HepG2 (cell line): Measurements from ENCODE around the gene NXNL2. TPM values are rescaled to one million over a fixed set of nuclear protein-coding genes. Genes with fewer than 3 reads are reported as not detected.

ENCODE experiments used
- ATAC-seq: fragments of 200-7000 bp; cut with Tn5 transposase; 3 replicates; pipeline ENCODE4 v1.9.1; 2020; ENCODE audit warnings: mild to moderate bottlenecking, moderate library complexity
- BruUV-seq: library from RNA; stranded (reverse); fragments of 400-500 nt; replicated peaks from 2 replicates; lab custom pipeline; 2021; lab: Mats Ljungman, UMichigan
- CTCF ChIA-PET: fragments of 300-600 bp; formaldehyde crosslinking; extraction: SDS; loops from one replicate; lab custom pipeline; 2021; ENCODE audit warnings: low total read pairs, inconsistent platforms, low intra/inter-chr PET ratio; lab: Yijun Ruan, JAX
- POLR2A ChIA-PET: fragments of 350-600 bp; sonication (Branson Sonifier 250); formaldehyde crosslinking; loops from one replicate; lab custom pipeline; 2020; ENCODE audit warnings: antibody characterized with exemption, inconsistent platforms; lab: Yijun Ruan, JAX
- DNase-seq: peaks from one replicate; pipeline ENCODE4 v3.0.0-alpha.2; 2015; ENCODE audit warnings: low spot score
- FAIRE-seq: peaks from 3 replicates; lab custom pipeline; 2011; peaks lifted over from hg19 to GRCh38; lab: Jason Lieb, UNC
- H2AFZ ChIP-seq: one replicate; pipeline ENCODE4 v1.6.1; 2011; ENCODE audit warnings: low read length, inconsistent platforms
- H3K27ac ChIP-seq: fragments of 300-600 bp; 3 replicates; pipeline ENCODE4 v1.8.0; 2011; ENCODE audit warnings: mixed run types, mild to moderate bottlenecking, mixed read lengths, low read length, inconsistent platforms; ENCODE audit not compliant: insufficient read depth; ENCODE audit errors: extremely low read length
- H3K27me3 ChIP-seq, 2 experiments: fragments of 200-600 bp in 1 of 2; 2 replicates in 1 of 2; 3 replicates in 1 of 2; pipeline versions ENCODE4 v1.6.0 to v1.8.0; 2011; ENCODE audit warnings: low read length in 2 of 2, mild to moderate bottlenecking in 2 of 2, moderate library complexity in 2 of 2, inconsistent platforms in 1 of 2; ENCODE audit not compliant: insufficient read depth in 2 of 2, control insufficient read depth in 1 of 2
- H3K36me3 ChIP-seq, 2 experiments: fragments of 200-600 bp in 1 of 2; replicated peaks in 1 of 2; 2 replicates in 1 of 2; 3 replicates in 1 of 2; pipeline versions ENCODE4 v1.5.1 to v1.8.0; 2011; ENCODE audit warnings: low read length in 2 of 2, inconsistent platforms in 1 of 2; ENCODE audit not compliant: insufficient read depth in 2 of 2, control insufficient read depth in 1 of 2
- H3K4me1 ChIP-seq: 2 replicates; pipeline ENCODE4 v1.5.1; 2012; ENCODE audit warnings: low read length, inconsistent platforms; ENCODE audit not compliant: insufficient read depth
- H3K4me2 ChIP-seq: 2 replicates; pipeline ENCODE4 v1.6.0; 2011; ENCODE audit warnings: low read depth, low read length, inconsistent platforms
- H3K4me3 ChIP-seq, 3 experiments: fragments of 200-600 bp in 1 of 3; sonication (generic), shearing (Covaris generic) in 1 of 3; replicated peaks in 1 of 3; 2 replicates each; pipeline ENCODE4 v1.5.1; 2011 to 2016; ENCODE audit warnings: low read length in 3 of 3, inconsistent platforms in 2 of 3, low read depth in 2 of 3, mild to moderate bottlenecking in 2 of 3, control low read depth in 1 of 3, mixed read lengths in 1 of 3; ENCODE audit not compliant: insufficient read depth in 1 of 3
- H3K79me2 ChIP-seq: one replicate; pipeline ENCODE4 v1.6.1; 2011; ENCODE audit warnings: low read length, inconsistent platforms; ENCODE audit not compliant: insufficient read depth
- H3K9ac ChIP-seq: 2 replicates; pipeline ENCODE4 v1.6.0; 2011; ENCODE audit warnings: mild to moderate bottlenecking, low read depth, low read length, inconsistent platforms; ENCODE audit not compliant: insufficient read depth
- H3K9me3 ChIP-seq: 2 replicates; pipeline ENCODE4 v1.5.1; 2012; ENCODE audit warnings: mild to moderate bottlenecking, low read length
- H4K20me1 ChIP-seq: 2 replicates; pipeline ENCODE4 v1.6.0; 2011; ENCODE audit warnings: inconsistent platforms, mild to moderate bottlenecking, low read length, moderate library complexity; ENCODE audit not compliant: insufficient read depth
- IKZF1 ChIP-seq: fragments of 450-650 bp; IDR thresholded peaks from 2 replicates; pipeline ENCODE4 v1.7.1; 2016
- NCOA1 ChIP-seq: sonication (generic); formaldehyde crosslinking; IDR thresholded peaks from 2 replicates; pipeline ENCODE4 v1.9.0; 2021; ENCODE audit warnings: missing genetic modification reagents
- TBX3 ChIP-seq: fragments of 450-650 bp; IDR thresholded peaks from 2 replicates; pipeline ENCODE4 v1.6.1; 2017; ENCODE audit warnings: antibody characterized with exemption, mild to moderate bottlenecking, inconsistent platforms, borderline replicate concordance
- ZMAT3 ChIP-seq: sonication (generic); formaldehyde crosslinking; conservative IDR thresholded peaks from 2 replicates; pipeline ENCODE4 v1.7.0; 2021; ENCODE audit warnings: missing genetic modification reagents
- ZNF10 ChIP-seq: sonication (generic); formaldehyde crosslinking; IDR thresholded peaks from 2 replicates; pipeline ENCODE4 v1.4.0; 2020; ENCODE audit warnings: mild to moderate bottlenecking, low read depth, missing genetic modification reagents, borderline replicate concordance
- ZNF33A ChIP-seq: sonication (generic); formaldehyde crosslinking; IDR thresholded peaks from 2 replicates; pipeline ENCODE4 v1.5.1; 2020; ENCODE audit warnings: missing genetic modification reagents, mild to moderate bottlenecking, moderate library complexity, borderline replicate concordance
- WGBS: methylation state at CpG from one replicate; pipeline ENCODE4 v1.1.6; 2017; ENCODE audit warnings: low lambda C conversion rate; 5-methylcytosine and 5-hydroxymethylcytosine counted together
- in situ Hi-C: cut with HindIII; loops from 2 replicates; pipeline ENCODE4 v1.10.0; 2017; ENCODE audit warnings: low pct_unique_long_range_greater_than_20kb; ENCODE audit not compliant: extremely low pct_ligation_motif_present
- intact Hi-C: fragments of 100-400 bp; cut with micrococcal nuclease; formaldehyde crosslinking; loops from one replicate; pipeline ENCODE4 v1.10.0; 2022; ENCODE audit not compliant: unreplicated experiment
- polyA plus RNA-seq, 8 experiments: library from polyadenylated mRNA; depleted of rRNA in 3 of 8; stranded (reverse) in 7 of 8; unstranded in 1 of 8; fragments of >200 nt; fragmentation: Illumina TruSeq in 4 of 8; extraction: Trizol in 4 of 8; gene quantifications; 2 replicates each; pipeline versions ENCODE4 v1.2.1 to v1.2.3, GENCODE V29; 2011 to 2016; ENCODE audit warnings: low read depth in 4 of 8, missing spikeins in 1 of 8, mixed read lengths in 1 of 8; ENCODE audit not compliant: insufficient read depth in 1 of 8
- total RNA-seq, 5 experiments: library from RNA; depleted of rRNA; stranded (reverse); fragments of >200 nt; fragmentation: Illumina TruSeq; extraction: Trizol; gene quantifications; 2 replicates each; pipeline ENCODE4 v1.2.3, GENCODE V29; 2016; ENCODE audit warnings: low read depth in 1 of 5
- TF ChIP-seq, protein P1 (sequence below): sonication (generic); formaldehyde crosslinking; IDR thresholded peaks from 2 replicates; pipeline ENCODE4 v1.5.0; 2020; ENCODE audit warnings: mild to moderate bottlenecking, missing genetic modification reagents, borderline replicate concordance
- TF ChIP-seq, protein P2 (sequence below), 2 experiments: IDR thresholded peaks; 2 replicates each; pipeline ENCODE4 v1.6.1; 2011 to 2012; ENCODE audit warnings: low read length in 2 of 2, borderline replicate concordance in 1 of 2, low read depth in 1 of 2, mild to moderate bottlenecking in 1 of 2, moderate library complexity in 1 of 2
- TF ChIP-seq, protein P3 (sequence below): IDR thresholded peaks from 2 replicates; pipeline ENCODE4 v1.6.1; 2016; ENCODE audit warnings: low read depth, borderline replicate concordance

NXNL2 gene
- total and polyA plus RNA-seq, 2 of the 13 experiments (the other 11 are each of a cell fraction or from before 2014, with no cell fraction given) = not detected

DNA sequence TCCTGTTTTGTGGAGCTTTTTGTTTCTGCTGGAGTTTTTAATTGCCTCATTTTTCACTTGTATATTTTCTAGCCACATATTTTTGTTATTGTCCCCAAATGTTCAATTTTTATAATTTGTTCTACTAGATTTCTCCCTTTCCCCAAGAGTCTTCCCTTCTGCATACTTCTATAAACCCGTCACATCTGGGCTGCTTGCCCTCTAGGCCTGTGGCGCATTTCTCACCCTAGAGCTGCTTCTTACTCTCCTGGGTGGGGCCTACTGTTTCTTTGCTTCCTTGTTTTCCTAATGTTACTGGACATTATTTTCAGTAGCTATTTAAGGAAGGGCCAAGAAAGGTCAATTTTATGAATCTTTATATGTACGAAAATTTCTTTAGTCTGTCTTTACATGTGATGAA lies 51.5 kb downstream of the NXNL2 start:
- BruUV-seq = no TSS peak
- TF ChIP-seq, protein P1, sequence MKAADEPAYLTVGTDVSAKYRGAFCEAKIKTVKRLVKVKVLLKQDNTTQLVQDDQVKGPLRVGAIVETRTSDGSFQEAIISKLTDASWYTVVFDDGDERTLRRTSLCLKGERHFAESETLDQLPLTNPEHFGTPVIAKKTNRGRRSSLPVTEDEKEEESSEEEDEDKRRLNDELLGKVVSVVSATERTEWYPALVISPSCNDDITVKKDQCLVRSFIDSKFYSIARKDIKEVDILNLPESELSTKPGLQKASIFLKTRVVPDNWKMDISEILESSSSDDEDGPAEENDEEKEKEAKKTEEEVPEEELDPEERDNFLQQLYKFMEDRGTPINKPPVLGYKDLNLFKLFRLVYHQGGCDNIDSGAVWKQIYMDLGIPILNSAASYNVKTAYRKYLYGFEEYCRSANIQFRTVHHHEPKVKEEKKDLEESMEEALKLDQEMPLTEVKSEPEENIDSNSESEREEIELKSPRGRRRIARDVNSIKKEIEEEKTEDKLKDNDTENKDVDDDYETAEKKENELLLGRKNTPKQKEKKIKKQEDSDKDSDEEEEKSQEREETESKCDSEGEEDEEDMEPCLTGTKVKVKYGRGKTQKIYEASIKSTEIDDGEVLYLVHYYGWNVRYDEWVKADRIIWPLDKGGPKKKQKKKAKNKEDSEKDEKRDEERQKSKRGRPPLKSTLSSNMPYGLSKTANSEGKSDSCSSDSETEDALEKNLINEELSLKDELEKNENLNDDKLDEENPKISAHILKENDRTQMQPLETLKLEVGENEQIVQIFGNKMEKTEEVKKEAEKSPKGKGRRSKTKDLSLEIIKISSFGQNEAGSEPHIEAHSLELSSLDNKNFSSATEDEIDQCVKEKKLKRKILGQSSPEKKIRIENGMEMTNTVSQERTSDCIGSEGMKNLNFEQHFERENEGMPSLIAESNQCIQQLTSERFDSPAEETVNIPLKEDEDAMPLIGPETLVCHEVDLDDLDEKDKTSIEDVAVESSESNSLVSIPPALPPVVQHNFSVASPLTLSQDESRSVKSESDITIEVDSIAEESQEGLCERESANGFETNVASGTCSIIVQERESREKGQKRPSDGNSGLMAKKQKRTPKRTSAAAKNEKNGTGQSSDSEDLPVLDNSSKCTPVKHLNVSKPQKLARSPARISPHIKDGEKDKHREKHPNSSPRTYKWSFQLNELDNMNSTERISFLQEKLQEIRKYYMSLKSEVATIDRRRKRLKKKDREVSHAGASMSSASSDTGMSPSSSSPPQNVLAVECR (CRISPR knock-in tag) = no peak
- TF ChIP-seq ZMAT3 (no peak), IKZF1 (no peak), ZNF10 (no peak), ZNF33A (CRISPR knock-in tag) (no peak), TBX3 (no peak), NCOA1 (CRISPR knock-in tag) (no peak)
- TF ChIP-seq, protein P2, sequence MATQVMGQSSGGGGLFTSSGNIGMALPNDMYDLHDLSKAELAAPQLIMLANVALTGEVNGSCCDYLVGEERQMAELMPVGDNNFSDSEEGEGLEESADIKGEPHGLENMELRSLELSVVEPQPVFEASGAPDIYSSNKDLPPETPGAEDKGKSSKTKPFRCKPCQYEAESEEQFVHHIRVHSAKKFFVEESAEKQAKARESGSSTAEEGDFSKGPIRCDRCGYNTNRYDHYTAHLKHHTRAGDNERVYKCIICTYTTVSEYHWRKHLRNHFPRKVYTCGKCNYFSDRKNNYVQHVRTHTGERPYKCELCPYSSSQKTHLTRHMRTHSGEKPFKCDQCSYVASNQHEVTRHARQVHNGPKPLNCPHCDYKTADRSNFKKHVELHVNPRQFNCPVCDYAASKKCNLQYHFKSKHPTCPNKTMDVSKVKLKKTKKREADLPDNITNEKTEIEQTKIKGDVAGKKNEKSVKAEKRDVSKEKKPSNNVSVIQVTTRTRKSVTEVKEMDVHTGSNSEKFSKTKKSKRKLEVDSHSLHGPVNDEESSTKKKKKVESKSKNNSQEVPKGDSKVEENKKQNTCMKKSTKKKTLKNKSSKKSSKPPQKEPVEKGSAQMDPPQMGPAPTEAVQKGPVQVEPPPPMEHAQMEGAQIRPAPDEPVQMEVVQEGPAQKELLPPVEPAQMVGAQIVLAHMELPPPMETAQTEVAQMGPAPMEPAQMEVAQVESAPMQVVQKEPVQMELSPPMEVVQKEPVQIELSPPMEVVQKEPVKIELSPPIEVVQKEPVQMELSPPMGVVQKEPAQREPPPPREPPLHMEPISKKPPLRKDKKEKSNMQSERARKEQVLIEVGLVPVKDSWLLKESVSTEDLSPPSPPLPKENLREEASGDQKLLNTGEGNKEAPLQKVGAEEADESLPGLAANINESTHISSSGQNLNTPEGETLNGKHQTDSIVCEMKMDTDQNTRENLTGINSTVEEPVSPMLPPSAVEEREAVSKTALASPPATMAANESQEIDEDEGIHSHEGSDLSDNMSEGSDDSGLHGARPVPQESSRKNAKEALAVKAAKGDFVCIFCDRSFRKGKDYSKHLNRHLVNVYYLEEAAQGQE (IDR thresholded peaks at IDR 0.05; ENCODE audit: borderline replicate concordance in 1 of 2, low read depth in 1 of 2, low read length in 2 of 2) = no peak
- TF ChIP-seq, protein P3, sequence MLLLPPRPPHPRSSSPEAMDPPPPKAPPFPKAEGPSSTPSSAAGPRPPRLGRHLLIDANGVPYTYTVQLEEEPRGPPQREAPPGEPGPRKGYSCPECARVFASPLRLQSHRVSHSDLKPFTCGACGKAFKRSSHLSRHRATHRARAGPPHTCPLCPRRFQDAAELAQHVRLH (CRISPR knock-in tag) = no peak

More for the DNA sequence above, 51.5 kb downstream of the NXNL2 start:
- Histone ChIP-seq H4K20me1 (no peaks in the 10 kb centered on the region), H3K9ac (no peak overlapping the region), H3K27me3 (peaks cover 2 to 9% of the 10 kb centered on the region in 2 experiments; a peak in 1 of 5 replicates), H3K27ac (no peak overlapping the region), H3K79me2 (no peaks in the 10 kb centered on the region), H3K4me1 (no peaks in the 10 kb centered on the region), H3K9me3 (no peaks in the 10 kb centered on the region), H2AFZ (no peak overlapping the region), H3K4me2 (no peak overlapping the region), H3K36me3 (no peaks in the 10 kb centered on the region), H3K4me3 (no peak overlapping the region)
- ChIA-PET CTCF (no interaction called here), POLR2A (no interaction called here)
- DNase-seq = no peak
- no peak for ATAC-seq
- 36% methylated on average over 3 of the region's 3 CpGs for WGBS
- intact Hi-C loops (no loop called here), in situ Hi-C loops (no loop called here)
- FAIRE-seq = no peak
